ENCODE results near the gene ORM1. TPM values are rescaled to one million over a fixed set of nuclear protein-coding genes. Genes with fewer than 3 reads are reported as not detected.

Gene ORM1
- total RNA-seq, 1 donor, result not detected

DNA sequence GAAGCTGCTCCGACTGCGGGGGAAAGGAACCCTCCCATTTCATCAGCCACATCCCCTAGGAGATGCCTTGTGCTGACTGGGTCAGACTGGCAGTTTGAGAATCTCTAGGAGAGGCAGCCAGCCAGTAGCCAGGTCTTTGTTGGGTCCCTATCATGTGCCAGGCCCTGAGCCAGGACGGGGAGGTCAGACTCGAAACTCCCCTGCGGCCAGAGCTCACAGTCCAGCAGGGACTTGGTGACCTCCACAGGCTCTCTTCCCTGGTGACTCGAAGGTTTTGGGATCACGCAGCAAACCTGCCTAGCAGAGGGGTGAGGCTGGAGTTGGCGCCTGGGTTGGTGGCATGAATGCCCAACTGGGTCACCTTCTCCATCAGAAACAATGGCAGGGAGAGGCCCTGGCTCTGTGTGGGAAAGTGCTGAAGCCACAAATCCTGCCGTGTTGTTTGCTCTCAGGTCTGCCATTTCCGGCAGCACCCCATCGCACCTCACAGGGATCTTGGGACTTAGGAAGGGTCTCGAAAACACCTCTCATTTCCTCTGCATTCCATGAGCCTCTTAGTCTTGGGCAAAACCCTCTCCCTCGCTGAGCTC lies 14.4 kb upstream of the ORM1 start:
- TF ChIP-seq, protein P1, sequence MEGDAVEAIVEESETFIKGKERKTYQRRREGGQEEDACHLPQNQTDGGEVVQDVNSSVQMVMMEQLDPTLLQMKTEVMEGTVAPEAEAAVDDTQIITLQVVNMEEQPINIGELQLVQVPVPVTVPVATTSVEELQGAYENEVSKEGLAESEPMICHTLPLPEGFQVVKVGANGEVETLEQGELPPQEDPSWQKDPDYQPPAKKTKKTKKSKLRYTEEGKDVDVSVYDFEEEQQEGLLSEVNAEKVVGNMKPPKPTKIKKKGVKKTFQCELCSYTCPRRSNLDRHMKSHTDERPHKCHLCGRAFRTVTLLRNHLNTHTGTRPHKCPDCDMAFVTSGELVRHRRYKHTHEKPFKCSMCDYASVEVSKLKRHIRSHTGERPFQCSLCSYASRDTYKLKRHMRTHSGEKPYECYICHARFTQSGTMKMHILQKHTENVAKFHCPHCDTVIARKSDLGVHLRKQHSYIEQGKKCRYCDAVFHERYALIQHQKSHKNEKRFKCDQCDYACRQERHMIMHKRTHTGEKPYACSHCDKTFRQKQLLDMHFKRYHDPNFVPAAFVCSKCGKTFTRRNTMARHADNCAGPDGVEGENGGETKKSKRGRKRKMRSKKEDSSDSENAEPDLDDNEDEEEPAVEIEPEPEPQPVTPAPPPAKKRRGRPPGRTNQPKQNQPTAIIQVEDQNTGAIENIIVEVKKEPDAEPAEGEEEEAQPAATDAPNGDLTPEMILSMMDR (IDR thresholded peaks at IDR 0.05; ENCODE audit: insufficient read depth, low read depth, low read length), result no peak
- DNase-seq (ENCODE audit: low read depth), result no peak

DNA sequence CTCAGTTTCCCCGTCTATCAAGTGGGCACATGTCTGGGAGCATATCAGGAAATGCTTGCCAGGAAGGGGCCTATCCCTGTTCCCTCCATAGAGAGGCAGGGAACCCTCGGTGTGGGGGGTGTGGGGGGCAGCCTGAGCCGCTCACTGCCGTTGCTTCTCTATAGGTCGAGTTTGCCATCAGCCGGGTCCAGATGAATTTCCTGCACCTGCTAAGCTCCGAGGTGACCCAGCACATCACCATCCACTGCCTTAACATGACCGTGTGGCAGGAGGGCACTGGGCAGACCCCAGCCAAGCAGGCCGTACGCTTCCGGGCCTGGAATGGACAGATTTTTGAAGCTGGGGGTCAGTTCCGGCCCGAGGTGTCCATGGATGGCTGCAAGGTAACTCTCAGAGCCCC lies 13.8 kb upstream of the ORM1 start:
- TF ChIP-seq, protein P1 (IDR thresholded peaks at IDR 0.05; ENCODE audit: insufficient read depth, low read depth, low read length), result no peak
- no peak overlapping the region for H3K4me3 ChIP-seq (ENCODE audit: low read depth, low read length)
- DNase-seq (ENCODE audit: low read depth), result no peak

More for the DNA sequence above, 14.4 kb upstream of the ORM1 start:
- H3K4me3 ChIP-seq (ENCODE audit: low read depth, low read length), result no peak overlapping the region

DNA sequence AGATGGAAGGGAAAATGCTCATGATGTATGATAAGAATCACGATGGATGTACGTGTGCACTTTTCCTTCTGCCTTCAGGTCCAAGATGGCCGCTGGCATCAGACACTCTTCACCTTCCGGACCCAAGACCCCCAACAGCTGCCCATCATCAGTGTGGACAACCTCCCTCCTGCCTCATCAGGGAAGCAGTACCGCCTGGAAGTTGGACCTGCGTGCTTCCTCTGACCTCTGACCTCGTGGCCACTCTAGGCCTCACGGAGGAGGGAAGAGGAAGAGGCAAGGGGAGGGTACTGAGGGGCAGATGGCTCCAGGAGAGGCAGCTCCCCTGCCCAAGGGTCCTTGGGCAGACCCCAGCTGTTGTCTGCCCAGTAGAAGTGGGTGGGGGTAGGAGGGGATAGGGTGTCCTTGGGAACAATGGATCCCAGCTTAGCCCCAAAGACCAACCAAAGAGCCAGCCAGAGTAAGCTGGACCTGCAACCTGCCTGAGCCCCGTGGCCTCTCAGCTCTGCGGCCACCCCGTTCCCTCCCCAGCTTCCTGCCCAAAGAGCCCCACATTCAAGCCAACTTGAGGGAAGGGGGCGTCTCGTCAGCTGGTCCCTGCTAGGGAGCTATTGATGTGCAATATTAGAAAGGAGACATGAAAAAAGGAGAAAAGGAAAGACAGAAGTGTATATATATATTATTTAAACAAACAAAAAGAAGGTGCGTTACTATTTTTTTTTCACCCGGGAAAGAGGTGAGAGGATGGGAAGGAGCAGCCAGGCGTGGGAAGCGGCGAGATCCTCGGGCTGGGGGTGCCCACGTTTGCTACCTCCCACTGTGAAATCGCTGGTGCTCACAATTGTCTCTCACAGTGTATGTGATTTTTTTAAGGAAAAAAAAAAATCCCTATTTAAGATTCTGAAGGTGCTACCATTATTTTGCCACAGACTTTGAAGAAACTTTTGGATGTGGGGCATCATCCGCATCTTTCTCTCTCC lies 12.1 kb upstream of the ORM1 start:
- no peak overlapping the region for H3K4me3 ChIP-seq (ENCODE audit: low read depth, low read length)
- TF ChIP-seq, protein P1 (IDR thresholded peaks at IDR 0.05; ENCODE audit: insufficient read depth, low read depth, low read length), result no peak
- DNase-seq (ENCODE audit: low read depth), result no peak

DNA sequence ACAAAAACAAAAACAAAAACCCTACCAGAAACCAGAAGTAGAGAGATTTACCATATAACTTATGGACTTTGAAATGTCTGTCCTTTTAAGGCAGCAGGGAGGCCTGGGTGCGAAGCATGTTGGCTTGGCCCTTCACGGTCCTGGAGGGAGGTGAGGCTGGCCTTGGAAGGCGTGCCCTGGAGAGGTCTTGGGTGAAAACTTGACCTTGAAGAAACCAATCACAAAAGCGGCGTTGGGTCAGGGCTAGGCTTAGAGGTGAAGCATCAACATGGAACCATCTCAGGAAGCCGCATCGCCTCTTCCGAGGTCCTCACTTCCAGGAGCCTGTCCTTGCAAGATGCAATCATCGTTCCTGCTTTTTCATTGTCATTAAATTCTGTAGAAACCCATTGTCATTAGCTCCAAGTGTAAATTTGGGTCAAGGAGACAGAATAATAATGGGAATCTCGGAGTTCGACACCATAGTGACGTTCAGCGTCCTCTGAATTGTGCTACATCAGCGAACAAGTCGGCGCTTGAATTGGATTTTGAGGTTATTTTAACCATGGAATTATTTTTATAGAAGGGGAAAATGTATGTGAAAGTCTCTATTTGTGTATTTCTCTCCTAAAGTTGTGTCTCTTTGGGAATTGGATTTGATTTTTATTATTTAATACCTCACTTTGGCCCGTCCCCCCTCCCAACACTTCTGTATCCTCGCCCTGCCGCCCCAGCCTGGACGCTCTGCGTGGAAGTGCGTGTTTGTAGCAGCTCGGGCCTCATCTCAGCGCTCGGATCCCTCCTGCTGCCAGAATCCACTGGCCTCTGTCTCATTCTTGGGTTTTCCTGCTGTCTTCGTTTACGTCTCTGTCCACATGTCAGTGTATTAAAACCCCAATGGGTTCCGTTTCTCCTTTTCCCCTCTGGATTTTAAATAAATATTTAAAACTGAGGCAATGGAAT lies 11.1 kb upstream of the ORM1 start:
- H3K4me3 ChIP-seq (ENCODE audit: low read depth, low read length), result no peak overlapping the region
- TF ChIP-seq, protein P1 (IDR thresholded peaks at IDR 0.05; ENCODE audit: insufficient read depth, low read depth, low read length), result no peak
- DNase-seq (ENCODE audit: low read depth), result no peak

DNA sequence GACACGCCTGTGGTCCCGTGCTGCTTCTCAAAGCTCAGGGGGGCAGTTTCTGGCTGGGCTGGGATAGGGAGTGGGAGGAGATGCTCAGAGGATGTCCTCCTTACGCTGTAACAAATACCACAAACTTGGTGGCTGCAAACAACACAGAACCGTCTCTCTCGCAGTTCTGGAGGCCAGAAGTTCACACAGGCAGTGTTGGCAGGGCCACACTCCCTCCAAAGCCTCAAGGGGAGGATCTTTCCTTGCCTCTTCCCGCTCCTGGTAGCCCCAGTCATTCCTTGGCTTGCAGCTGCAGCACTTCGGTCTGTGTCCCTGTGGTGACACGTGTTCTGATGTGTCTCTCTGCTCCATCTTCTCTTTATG lies 10.4 kb upstream of the ORM1 start:
- TF ChIP-seq, protein P1 (IDR thresholded peaks at IDR 0.05; ENCODE audit: insufficient read depth, low read depth, low read length), result no peak

DNA sequence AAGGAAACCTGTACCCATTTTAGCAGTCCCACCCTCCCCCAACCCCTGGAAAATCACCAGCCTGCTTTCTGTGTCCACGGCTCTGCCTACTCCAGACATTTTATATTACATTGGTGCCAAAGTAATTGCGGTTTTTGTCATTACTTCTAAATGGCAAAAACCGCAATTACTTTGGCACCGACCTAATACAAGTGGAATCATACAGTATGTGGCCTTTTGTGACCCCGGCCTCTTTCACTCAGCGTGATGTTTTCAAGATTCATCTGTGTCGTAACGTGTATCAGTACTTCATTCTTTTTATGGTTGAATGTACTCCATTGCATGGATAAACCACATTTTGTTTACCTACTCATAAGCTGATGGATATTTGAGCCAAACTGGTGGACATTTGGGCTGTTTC lies 9.7 kb upstream of the ORM1 start:
- TF ChIP-seq, protein P1 (IDR thresholded peaks at IDR 0.05; ENCODE audit: insufficient read depth, low read depth, low read length), result no peak

More for the DNA sequence above, 10.4 kb upstream of the ORM1 start:
- H3K4me3 ChIP-seq (ENCODE audit: low read depth, low read length), result no peak overlapping the region
- DNase-seq (ENCODE audit: low read depth), result no peak

More for the DNA sequence above, 9.7 kb upstream of the ORM1 start:
- no peak overlapping the region for H3K4me3 ChIP-seq (ENCODE audit: low read depth, low read length)
- DNase-seq (ENCODE audit: low read depth), result peak; percentile 47
